ENCODE data around the gene SPOCD1. TPM values are rescaled to one million over a fixed set of nuclear protein-coding genes. Genes with fewer than 3 reads are reported as not detected.

The SPOCD1 gene
- polyA plus RNA-seq, 1 of the 3 experiments (the other 2 are of a cell fraction), result 10.7 TPM

- POLR2A ChIA-PET, result interaction anchor here (6.5 kb wide), 1 partner anchor 22 kb away, joined by 58 read pairs; no protein-coding TSS in a partner anchor
- H3K4me3 ChIP-seq (ENCODE audit: low read depth in 2 of 2, low read length in 1 of 2), result peak overlapping the region; percentile 45 to 51
- peaks cover 8% of the 10 kb centered on the region; the same call in 1 of the 2 replicates for H4K20me1 ChIP-seq (ENCODE audit: insufficient read depth)
- peak overlapping the region; percentile 60 for H3K9ac ChIP-seq
- H3K36me3 ChIP-seq (replicated peaks in 1 of 2; ENCODE audit: control insufficient read depth in 1 of 2, insufficient read depth in 2 of 2, low read length in 1 of 2), result peaks cover 0 to 2% of the 10 kb centered on the region in 2 experiments
- H3K27ac ChIP-seq (ENCODE audit: low read depth in 2 of 2, low read length in 1 of 2), result peak overlapping the region in 1 of 2 experiments; percentile 56; a peak in 2 of 4 replicates
- no peaks in the 10 kb centered on the region for H3K9me3 ChIP-seq
- H3K4me2 ChIP-seq, result peak overlapping the region; percentile 99
- 44% methylated on average over 32 of the region's 63 CpGs for WGBS (ENCODE audit: low lambda C conversion rate)
- H3F3A ChIP-seq (replicated peaks; ENCODE audit: insufficient read depth), result peaks cover 5% of the 10 kb centered on the region
- peak; percentile 80 for DNase-seq
- no peaks in the 10 kb centered on the region for H3K9me2 ChIP-seq
- peak overlapping the region; percentile 94 for H2AFZ ChIP-seq (ENCODE audit: low read depth)
- H3K27me3 ChIP-seq (ENCODE audit: insufficient read depth), result no peaks in the 10 kb centered on the region
- CTCF ChIA-PET, result interaction anchor here (0.9 to 25.0 kb wide), 15 partner anchors 7 to 211 kb away, joined by 3 to 707 read pairs (median 7); no protein-coding TSS in a partner anchor
- TF ChIP-seq FOSL2 (IDR thresholded peaks at IDR 0.05; ENCODE audit: borderline replicate concordance, low read depth) (peak; percentile 59), POLR2AphosphoS5 (IDR thresholded peaks at IDR 0.05; ENCODE audit: low read depth, low read length) (0 out of 2 replicates have a peak, but pooled peaks have one; percentile 30), TCF12 (IDR thresholded peaks at IDR 0.05) (0 out of 2 replicates have a peak, but pooled peaks have one; percentile 5), EP300 (IDR thresholded peaks at IDR 0.05; ENCODE audit: borderline replicate concordance in 1 of 2, low read depth in 1 of 2, low read length in 1 of 2) (no peak)
- H3K79me2 ChIP-seq (ENCODE audit: insufficient read depth), result peaks cover 18% of the 10 kb centered on the region; the same call in 1 of the 2 replicates
- peaks cover 27 to 53% of the 10 kb centered on the region in 2 experiments for H3K4me1 ChIP-seq (ENCODE audit: control insufficient read depth in 1 of 2, insufficient read depth in 2 of 2, low read depth in 1 of 2, low read length in 1 of 2)
These were observed 55.1 kb downstream of the SPOCD1 start for GRCh38 chr1:31760471-31761470.

DNA sequence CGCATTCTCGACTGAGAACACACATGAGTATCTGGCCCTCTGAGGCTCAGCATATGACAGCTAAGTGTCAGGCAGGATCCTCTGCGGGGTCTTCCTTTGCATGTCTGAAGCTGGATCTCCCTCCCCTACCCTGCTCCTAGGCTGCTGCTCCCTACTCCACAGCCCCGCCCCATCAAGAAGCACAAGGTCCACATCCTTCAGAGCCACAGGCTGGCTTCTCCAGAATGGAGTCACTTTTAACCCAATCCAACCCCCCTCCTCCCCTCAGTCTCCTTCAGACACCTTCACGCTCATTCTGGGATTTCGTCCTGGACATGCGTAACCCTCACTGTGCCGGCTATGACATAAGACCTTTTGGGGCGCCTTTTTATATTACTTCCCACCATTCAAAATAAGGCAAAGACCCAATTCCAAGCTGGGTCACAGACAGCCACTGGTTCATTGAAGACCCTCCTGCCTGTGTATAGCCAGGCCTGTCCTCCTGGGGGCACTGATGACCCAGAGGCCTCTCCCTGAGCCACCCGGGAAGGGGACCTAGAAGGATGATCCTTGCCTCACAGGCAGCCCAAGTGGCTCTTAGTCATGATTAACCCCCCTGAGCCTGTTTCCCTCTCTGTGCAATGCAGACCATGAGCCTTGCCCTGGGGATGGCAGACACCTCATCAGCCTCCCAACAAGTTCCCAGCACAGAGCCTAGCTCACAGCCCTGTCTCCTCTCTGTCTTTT lies 56.4 kb downstream of the SPOCD1 start:
- Histone ChIP-seq H3K79me2 (ENCODE audit: insufficient read depth) (peaks cover 18% of the 10 kb centered on the region; the same call in 1 of the 2 replicates), H3K9ac (no peak overlapping the region), H3K36me3 (replicated peaks in 1 of 2; ENCODE audit: control insufficient read depth in 1 of 2, insufficient read depth in 2 of 2, low read length in 1 of 2) (peaks cover 0 to 2% of the 10 kb centered on the region in 2 experiments), H4K20me1 (ENCODE audit: insufficient read depth) (peaks cover 17% of the 10 kb centered on the region; the same call in 1 of the 2 replicates), H3K4me2 (peak overlapping the region; percentile 99), H2AFZ (ENCODE audit: low read depth) (no peak overlapping the region), H3K4me1 (ENCODE audit: control insufficient read depth in 1 of 2, insufficient read depth in 2 of 2, low read depth in 1 of 2, low read length in 1 of 2) (peaks cover 35 to 53% of the 10 kb centered on the region in 2 experiments), H3K27me3 (ENCODE audit: insufficient read depth) (no peaks in the 10 kb centered on the region), H3K4me3 (ENCODE audit: low read depth in 2 of 2, low read length in 1 of 2) (no peak overlapping the region), H3K27ac (ENCODE audit: low read depth in 2 of 2, low read length in 1 of 2) (peak overlapping the region in 1 of 2 experiments; percentile 24; a peak in 1 of 4 replicates), H3K9me2 (no peaks in the 10 kb centered on the region), H3K9me3 (no peaks in the 10 kb centered on the region), H3F3A (replicated peaks; ENCODE audit: insufficient read depth) (peaks cover 2% of the 10 kb centered on the region)
- peak; percentile 54 for DNase-seq
- 89% methylated on average over 10 of the region's 10 CpGs for WGBS (ENCODE audit: low lambda C conversion rate)
- ChIA-PET CTCF (interaction anchor here (0.6 to 25.0 kb wide), 15 partner anchors 10 to 205 kb away, joined by 3 to 707 read pairs (median 7); partner anchors contain the start of gene COL16A1), POLR2A (no interaction called here)
- TF ChIP-seq, protein P1, sequence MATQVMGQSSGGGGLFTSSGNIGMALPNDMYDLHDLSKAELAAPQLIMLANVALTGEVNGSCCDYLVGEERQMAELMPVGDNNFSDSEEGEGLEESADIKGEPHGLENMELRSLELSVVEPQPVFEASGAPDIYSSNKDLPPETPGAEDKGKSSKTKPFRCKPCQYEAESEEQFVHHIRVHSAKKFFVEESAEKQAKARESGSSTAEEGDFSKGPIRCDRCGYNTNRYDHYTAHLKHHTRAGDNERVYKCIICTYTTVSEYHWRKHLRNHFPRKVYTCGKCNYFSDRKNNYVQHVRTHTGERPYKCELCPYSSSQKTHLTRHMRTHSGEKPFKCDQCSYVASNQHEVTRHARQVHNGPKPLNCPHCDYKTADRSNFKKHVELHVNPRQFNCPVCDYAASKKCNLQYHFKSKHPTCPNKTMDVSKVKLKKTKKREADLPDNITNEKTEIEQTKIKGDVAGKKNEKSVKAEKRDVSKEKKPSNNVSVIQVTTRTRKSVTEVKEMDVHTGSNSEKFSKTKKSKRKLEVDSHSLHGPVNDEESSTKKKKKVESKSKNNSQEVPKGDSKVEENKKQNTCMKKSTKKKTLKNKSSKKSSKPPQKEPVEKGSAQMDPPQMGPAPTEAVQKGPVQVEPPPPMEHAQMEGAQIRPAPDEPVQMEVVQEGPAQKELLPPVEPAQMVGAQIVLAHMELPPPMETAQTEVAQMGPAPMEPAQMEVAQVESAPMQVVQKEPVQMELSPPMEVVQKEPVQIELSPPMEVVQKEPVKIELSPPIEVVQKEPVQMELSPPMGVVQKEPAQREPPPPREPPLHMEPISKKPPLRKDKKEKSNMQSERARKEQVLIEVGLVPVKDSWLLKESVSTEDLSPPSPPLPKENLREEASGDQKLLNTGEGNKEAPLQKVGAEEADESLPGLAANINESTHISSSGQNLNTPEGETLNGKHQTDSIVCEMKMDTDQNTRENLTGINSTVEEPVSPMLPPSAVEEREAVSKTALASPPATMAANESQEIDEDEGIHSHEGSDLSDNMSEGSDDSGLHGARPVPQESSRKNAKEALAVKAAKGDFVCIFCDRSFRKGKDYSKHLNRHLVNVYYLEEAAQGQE (IDR thresholded peaks at IDR 0.05; ENCODE audit: low read depth, low read length), result no peak
- no peak for TF ChIP-seq PBX3 (IDR thresholded peaks at IDR 0.05)
- TF ChIP-seq JUND (IDR thresholded peaks at IDR 0.05), result no peak
- no peak for TF ChIP-seq FOSL2 (IDR thresholded peaks at IDR 0.05; ENCODE audit: borderline replicate concordance, low read depth)
- no peak for TF ChIP-seq MAX (IDR thresholded peaks at IDR 0.05; ENCODE audit: low read depth)
- no peak for TF ChIP-seq SMC3 (IDR thresholded peaks at IDR 0.05; ENCODE audit: low read depth, low read length)
- TF ChIP-seq, protein P2, sequence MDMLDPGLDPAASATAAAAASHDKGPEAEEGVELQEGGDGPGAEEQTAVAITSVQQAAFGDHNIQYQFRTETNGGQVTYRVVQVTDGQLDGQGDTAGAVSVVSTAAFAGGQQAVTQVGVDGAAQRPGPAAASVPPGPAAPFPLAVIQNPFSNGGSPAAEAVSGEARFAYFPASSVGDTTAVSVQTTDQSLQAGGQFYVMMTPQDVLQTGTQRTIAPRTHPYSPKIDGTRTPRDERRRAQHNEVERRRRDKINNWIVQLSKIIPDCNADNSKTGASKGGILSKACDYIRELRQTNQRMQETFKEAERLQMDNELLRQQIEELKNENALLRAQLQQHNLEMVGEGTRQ (IDR thresholded peaks at IDR 0.05; ENCODE audit: borderline replicate concordance, low read depth, low read length), result no peak
- no peak for TF ChIP-seq GATA2 (CRISPR knock-in tag; IDR thresholded peaks at IDR 0.05)
- TF ChIP-seq EP300 (IDR thresholded peaks at IDR 0.05; ENCODE audit: borderline replicate concordance in 1 of 2, low read depth in 1 of 2, low read length in 1 of 2), result no peak
- no peak for TF ChIP-seq POLR2AphosphoS5 (IDR thresholded peaks at IDR 0.05; ENCODE audit: low read depth, low read length)
- no peak for TF ChIP-seq USF1 (IDR thresholded peaks at IDR 0.05; ENCODE audit: borderline replicate concordance, low read depth)

Data from SK-N-SH (cell line).